ENCODE measurements around the gene CDH8. TPM values are rescaled to one million over a fixed set of nuclear protein-coding genes. Genes with fewer than 3 reads are reported as not detected.

Gene CDH8
- total RNA-seq, 1 experiment from 2014 or later, result not detected

- H4K20me1 ChIP-seq (ENCODE audit: insufficient read depth), result no peaks in the 10 kb centered on the region
- no peaks in the 10 kb centered on the region for H3K9me2 ChIP-seq (ENCODE audit: insufficient read depth)
- no peak for DNase-seq
- no peak overlapping the region for H3K4me3 ChIP-seq
- no peaks in the 10 kb centered on the region for H3K36me3 ChIP-seq (ENCODE audit: low read depth)
- ChIA-PET POLR2A (ENCODE audit: unreplicated experiment) (no interaction called here), CTCF (no interaction called here)
- TF ChIP-seq CTCF (conservative IDR thresholded peaks at IDR 0.05), result no peak
- no peak for TF ChIP-seq EZH2 (IDR thresholded peaks at IDR 0.05; ENCODE audit: low read depth)
- H2AFZ ChIP-seq, result no peak overlapping the region
- no peaks in the 10 kb centered on the region; the same call in 1 of the 2 replicates for H3K27me3 ChIP-seq (ENCODE audit: insufficient read depth, low read depth)
- H3K4me1 ChIP-seq (replicated peaks; ENCODE audit: insufficient read depth), result no peaks in the 10 kb centered on the region
- H3K27ac ChIP-seq, result no peak overlapping the region
- no peaks in the 10 kb centered on the region for H3K79me2 ChIP-seq (ENCODE audit: low read depth)
- H3K4me2 ChIP-seq, result no peak overlapping the region
- no TSS peak for BruUV-seq (replicated peaks)
- H3F3A ChIP-seq (ENCODE audit: insufficient read depth, low read depth), result no peaks in the 10 kb centered on the region
- peaks cover 3% of the 10 kb centered on the region; the same call in 1 of the 2 replicates for H3K9me3 ChIP-seq (ENCODE audit: insufficient read depth, low read depth)
- intact Hi-C loops (cut with micrococcal nuclease; ENCODE audit: unreplicated experiment), result no loop called here
Observed at GRCh38 chr16:62067182-62067581, 30.9 kb upstream of the CDH8 start.

GRCh38 chr16:62066747-62067146 is 30.5 kb upstream of the CDH8 start:
- H3K4me1 ChIP-seq (replicated peaks; ENCODE audit: insufficient read depth), result no peaks in the 10 kb centered on the region
- H3K4me2 ChIP-seq, result no peak overlapping the region
- POLR2A ChIA-PET (ENCODE audit: unreplicated experiment), result no interaction called here
- no TSS peak for BruUV-seq (replicated peaks)
- CTCF ChIA-PET, result no interaction called here
- no peak for TF ChIP-seq EZH2 (IDR thresholded peaks at IDR 0.05; ENCODE audit: low read depth)
- TF ChIP-seq CTCF (conservative IDR thresholded peaks at IDR 0.05), result no peak
- H2AFZ ChIP-seq, result no peak overlapping the region
- no peak for DNase-seq
- H3K27ac ChIP-seq, result no peak overlapping the region
- H3K9me2 ChIP-seq (ENCODE audit: insufficient read depth), result no peaks in the 10 kb centered on the region
- H3K79me2 ChIP-seq (ENCODE audit: low read depth), result no peaks in the 10 kb centered on the region
- H4K20me1 ChIP-seq (ENCODE audit: insufficient read depth), result no peaks in the 10 kb centered on the region
- H3K27me3 ChIP-seq (ENCODE audit: insufficient read depth, low read depth), result no peaks in the 10 kb centered on the region; the same call in 1 of the 2 replicates
- intact Hi-C loops (cut with micrococcal nuclease; ENCODE audit: unreplicated experiment), result no loop called here
- H3K9me3 ChIP-seq (ENCODE audit: insufficient read depth, low read depth), result peaks cover 3% of the 10 kb centered on the region; the same call in 1 of the 2 replicates
- no peaks in the 10 kb centered on the region for H3K36me3 ChIP-seq (ENCODE audit: low read depth)
- H3F3A ChIP-seq (ENCODE audit: insufficient read depth, low read depth), result no peaks in the 10 kb centered on the region
- no peak overlapping the region for H3K4me3 ChIP-seq

GRCh38 chr16:62064173-62064572 is 27.9 kb upstream of the CDH8 start:
- Histone ChIP-seq H3K4me1 (replicated peaks; ENCODE audit: insufficient read depth) (no peaks in the 10 kb centered on the region), H3K9me3 (ENCODE audit: insufficient read depth, low read depth) (peaks cover under 1% of the 10 kb centered on the region; the same call in 1 of the 2 replicates), H3K79me2 (ENCODE audit: low read depth) (no peaks in the 10 kb centered on the region), H3K27me3 (ENCODE audit: insufficient read depth, low read depth) (no peaks in the 10 kb centered on the region; the same call in 1 of the 2 replicates), H3K36me3 (ENCODE audit: low read depth) (no peaks in the 10 kb centered on the region), H3F3A (ENCODE audit: insufficient read depth, low read depth) (no peaks in the 10 kb centered on the region), H3K9me2 (ENCODE audit: insufficient read depth) (no peaks in the 10 kb centered on the region), H3K4me2 (no peak overlapping the region), H3K4me3 (no peak overlapping the region), H3K27ac (no peak overlapping the region), H2AFZ (no peak overlapping the region), H4K20me1 (ENCODE audit: insufficient read depth) (no peaks in the 10 kb centered on the region)
- DNase-seq, result no peak
- intact Hi-C loops (cut with micrococcal nuclease; ENCODE audit: unreplicated experiment), result no loop called here
- TF ChIP-seq CTCF (conservative IDR thresholded peaks at IDR 0.05), result no peak
- TF ChIP-seq EZH2 (IDR thresholded peaks at IDR 0.05; ENCODE audit: low read depth), result no peak
- ChIA-PET POLR2A (ENCODE audit: unreplicated experiment) (no interaction called here), CTCF (no interaction called here)
- BruUV-seq (replicated peaks), result no TSS peak
